Liver (tissue), 3 donors: ENCODE data around the gene ZNF689.

Experiments
- ATF3 ChIP-seq: IDR thresholded peaks from 2 replicates; pipeline ENCODE4 v1.6.1; 2016; ENCODE audit warnings: antibody characterized with exemption
- CTCF ChIP-seq: fragments of 150-350 bp; IDR thresholded peaks from 2 replicates; pipeline ENCODE4 v1.5.1; 2017; ENCODE audit warnings: improper control_type of control experiment, low read depth, low read length; ENCODE audit not compliant: missing input control
- EGR1 ChIP-seq, 2 donors: IDR thresholded peaks; 2 replicates each; pipeline ENCODE4 v1.6.1; 2016 to 2018; ENCODE audit warnings: antibody characterized with exemption in 2 of 2, low read depth in 2 of 2
- GABPA ChIP-seq, 2 donors: IDR thresholded peaks in 1 of 2; conservative IDR thresholded peaks in 1 of 2; 2 replicates each; pipeline ENCODE4 v1.6.1; 2016; ENCODE audit warnings: antibody characterized with exemption in 2 of 2, mild to moderate bottlenecking in 1 of 2, moderate library complexity in 1 of 2
- HNF4A ChIP-seq, 2 donors: conservative IDR thresholded peaks; 2 replicates each; pipeline ENCODE4 v1.6.1; 2016; ENCODE audit warnings: antibody characterized with exemption in 2 of 2, mild to moderate bottlenecking in 2 of 2
- JUND ChIP-seq, 2 donors: IDR thresholded peaks; 2 replicates each; pipeline ENCODE4 v1.6.1; 2016; ENCODE audit warnings: antibody characterized with exemption in 2 of 2
- MAX ChIP-seq: IDR thresholded peaks from 2 replicates; pipeline ENCODE4 v1.6.1; 2016; ENCODE audit warnings: antibody characterized with exemption
- NR2F2 ChIP-seq: IDR thresholded peaks from 2 replicates; pipeline ENCODE4 v1.6.1; 2016; ENCODE audit warnings: antibody characterized with exemption
- REST ChIP-seq: IDR thresholded peaks from 2 replicates; pipeline ENCODE4 v1.6.1; 2016; ENCODE audit warnings: antibody characterized with exemption, mild to moderate bottlenecking
- SP1 ChIP-seq: IDR thresholded peaks from 2 replicates; pipeline ENCODE4 v1.6.1; 2018; ENCODE audit warnings: antibody characterized with exemption, mild to moderate bottlenecking
- TAF1 ChIP-seq: conservative IDR thresholded peaks from 2 replicates; pipeline ENCODE4 v1.6.1; 2016; ENCODE audit warnings: antibody characterized with exemption, mild to moderate bottlenecking
- ZBTB33 ChIP-seq: IDR thresholded peaks from 2 replicates; pipeline ENCODE4 v1.6.1; 2016; ENCODE audit warnings: antibody characterized with exemption
- donor health status: healthy.
- donor health status: healthy.

- TF ChIP-seq CTCF (no peak), EGR1 (IDR thresholded peaks at IDR 0.05; ENCODE audit: low read depth in 2 of 2) (no peak), ATF3 (no peak), GABPA (IDR thresholded peaks at IDR 0.05 in 1 of 2, conservative IDR thresholded peaks at IDR 0.05 in 1 of 2) (no peak), REST (no peak), SP1 (no peak), JUND (IDR thresholded peaks at IDR 0.05) (no peak), MAX (no peak), NR2F2 (no peak), HNF4A (conservative IDR thresholded peaks at IDR 0.05) (no peak), ZBTB33 (no peak), TAF1 (no peak)
Observed at GRCh38 chr16:30566531-30566930, 43.7 kb downstream of the ZNF689 start.
